GM12878 (cell line): ENCODE data around the gene STARD13. TPM values are rescaled to one million over a fixed set of nuclear protein-coding genes. Genes with fewer than 3 reads are reported as not detected.

Experiments used
- ATAC-seq: fragments of 200-7000 bp; cut with Tn5 transposase; 3 replicates; pipeline ENCODE4 v1.9.1; 2020; ENCODE audit warnings: mild to moderate bottlenecking, moderate library complexity
- BruUV-seq: library from RNA; stranded (reverse); fragments of 400-500 nt; replicated peaks from 2 replicates; lab custom pipeline; 2021; lab: Mats Ljungman, UMichigan
- CTCF ChIA-PET: fragments of 300-600 bp; sonication (Branson Sonifier 250); formaldehyde crosslinking; extraction: SDS; loops from one replicate; lab custom pipeline; 2021; ENCODE audit warnings: inconsistent platforms; lab: Yijun Ruan, JAX
- POLR2A ChIA-PET: fragments of 350-600 bp; formaldehyde crosslinking; extraction: SDS; loops from one replicate; lab custom pipeline; 2021; ENCODE audit warnings: inconsistent platforms; lab: Charles Lee
- RAD21 ChIA-PET: fragments of 300-600 bp; sonication (Branson Sonifier 250); formaldehyde crosslinking; loops from one replicate; lab custom pipeline; 2023; ENCODE audit warnings: antibody characterized with exemption; ENCODE audit not compliant: unreplicated experiment; lab: Charles Lee
- SMC1A ChIA-PET: fragments of 300-600 bp; sonication (Branson Sonifier 250); formaldehyde crosslinking; loops from one replicate; lab custom pipeline; 2023; ENCODE audit not compliant: unreplicated experiment, uncharacterized antibody; lab: Charles Lee
- DNase-seq: peaks from one replicate; pipeline ENCODE4 v3.0.0-alpha.2; 2011; ENCODE audit warnings: low read depth, low spot score
- FAIRE-seq: peaks from 3 replicates; lab custom pipeline; 2011; peaks lifted over from hg19 to GRCh38; lab: Jason Lieb, UNC
- H2AFZ ChIP-seq: 2 replicates; pipeline ENCODE4 v1.6.0; 2011; ENCODE audit warnings: low read depth, low read length, control low read depth; ENCODE audit not compliant: control insufficient read depth
- H3K27ac ChIP-seq: 2 replicates; pipeline ENCODE4 v1.5.1; 2011; ENCODE audit warnings: control low read depth; ENCODE audit not compliant: control insufficient read depth, insufficient read depth
- H3K27me3 ChIP-seq, 2 experiments: replicated peaks in 1 of 2; 2 replicates each; pipeline versions ENCODE4 v1.6.0 to v1.6.1; 2011; ENCODE audit warnings: low read length in 1 of 2; ENCODE audit not compliant: control insufficient read depth in 2 of 2, insufficient read depth in 2 of 2
- H3K36me3 ChIP-seq, 2 experiments: 2 replicates each; pipeline ENCODE4 v1.5.1; 2011; ENCODE audit warnings: low read length in 1 of 2; ENCODE audit not compliant: control insufficient read depth in 2 of 2, insufficient read depth in 2 of 2
- H3K4me1 ChIP-seq: 2 replicates; pipeline ENCODE4 v1.6.1; 2011; ENCODE audit warnings: mild to moderate bottlenecking, low read length, moderate library complexity, mixed read lengths; ENCODE audit not compliant: control insufficient read depth, insufficient read depth
- H3K4me2 ChIP-seq: 2 replicates; pipeline ENCODE4 v1.6.0; 2011; ENCODE audit warnings: control low read depth; ENCODE audit not compliant: control insufficient read depth, insufficient read depth
- H3K4me3 ChIP-seq: fragments of 200-600 bp; sonication (generic); 2 replicates; pipeline ENCODE4 v1.5.1; 2016
- H3K79me2 ChIP-seq: 2 replicates; pipeline ENCODE4 v1.6.0; 2011; ENCODE audit warnings: low read length; ENCODE audit not compliant: control insufficient read depth, insufficient read depth
- H3K9ac ChIP-seq: 2 replicates; pipeline ENCODE4 v1.8.0; 2011; ENCODE audit warnings: low read length, control low read depth, mixed read lengths; ENCODE audit not compliant: control insufficient read depth, insufficient read depth
- H3K9me3 ChIP-seq: replicated peaks from 3 replicates; pipeline ENCODE4 v1.5.1; 2011; ENCODE audit warnings: mild to moderate bottlenecking, low read length; ENCODE audit not compliant: control insufficient read depth, insufficient read depth
- H4K20me1 ChIP-seq: 2 replicates; pipeline ENCODE4 v1.6.0; 2011; ENCODE audit not compliant: control insufficient read depth, insufficient read depth
- CBX5 ChIP-seq: sonication (generic); IDR thresholded peaks from 2 replicates; pipeline ENCODE4 v1.6.1; 2016; ENCODE audit warnings: low read depth, moderate library complexity, mild to moderate bottlenecking, inconsistent platforms
- FOXM1 ChIP-seq: IDR thresholded peaks from 2 replicates; pipeline ENCODE4 v1.6.1; 2012; ENCODE audit warnings: low read depth, mild to moderate bottlenecking, inconsistent platforms, low read length, moderate library complexity
- HDAC6 ChIP-seq: fragments of 200-600 bp; sonication (generic); IDR thresholded peaks from one replicate; pipeline ENCODE4 v1.8.0; 2017; ENCODE audit warnings: antibody characterized with exemption; ENCODE audit not compliant: unreplicated experiment
- HSF1 ChIP-seq: fragments of 150-350 bp; IDR thresholded peaks from 2 replicates; pipeline ENCODE4 v1.6.1; 2014; ENCODE audit warnings: mild to moderate bottlenecking, low read depth, low read length
- KAT2A ChIP-seq: conservative IDR thresholded peaks from 2 replicates; pipeline ENCODE4 v1.6.1; 2011; ENCODE audit warnings: low read depth, low read length; ENCODE audit not compliant: control insufficient read depth
- MTA3 ChIP-seq: IDR thresholded peaks from 2 replicates; pipeline ENCODE4 v1.6.1; 2012; ENCODE audit warnings: low read length, inconsistent platforms, borderline replicate concordance
- MYC ChIP-seq: IDR thresholded peaks from 2 replicates; pipeline ENCODE4 v1.6.1; 2011; ENCODE audit warnings: mild to moderate bottlenecking, low read length, moderate library complexity, inconsistent platforms; ENCODE audit not compliant: insufficient read depth, insufficient replicate concordance, insufficient read length, severe bottlenecking
- RB1 ChIP-seq: fragments of 450-650 bp; formaldehyde crosslinking; IDR thresholded peaks from 2 replicates; pipeline ENCODE4 v1.6.1; 2017; ENCODE audit warnings: mild to moderate bottlenecking, borderline replicate concordance
- SIX5 ChIP-seq: IDR thresholded peaks from 2 replicates; pipeline ENCODE4 v1.6.1; 2011; ENCODE audit warnings: mild to moderate bottlenecking, low read depth, low read length, moderate library complexity; ENCODE audit not compliant: severe bottlenecking
- SPI1 ChIP-seq: IDR thresholded peaks from 2 replicates; pipeline ENCODE4 v1.6.1; 2011; ENCODE audit warnings: low read depth, mild to moderate bottlenecking, low read length, moderate library complexity, borderline replicate concordance; ENCODE audit not compliant: insufficient read depth
- ZBED1 ChIP-seq: IDR thresholded peaks from 2 replicates; pipeline ENCODE4 v1.6.1; 2016; ENCODE audit warnings: borderline replicate concordance
- ZBTB33 ChIP-seq: fragments of 450-650 bp; IDR thresholded peaks from 2 replicates; pipeline ENCODE4 v1.6.1; 2017; ENCODE audit warnings: mild to moderate bottlenecking
- WGBS: methylation state at CpG from one replicate; pipeline ENCODE4 v1.1.6; 2016; ENCODE audit warnings: low lambda C conversion rate; ENCODE audit not compliant: insufficient replicate concordance, insufficient coverage; ENCODE audit errors: missing lambda C conversion rate; 5-methylcytosine and 5-hydroxymethylcytosine counted together
- in situ Hi-C: fragments of 300-500 bp; cut with MboI; formaldehyde crosslinking; loops from 9 replicates; pipeline ENCODE4 v1.14.3; 2018; ENCODE audit warnings: mixed read lengths
- intact Hi-C: fragments of 100-400 bp; cut with micrococcal nuclease; formaldehyde crosslinking; loops from one replicate; pipeline ENCODE4 v1.14.2; 2022; ENCODE audit not compliant: unreplicated experiment
- polyA plus RNA-seq, 11 experiments: library from polyadenylated mRNA; depleted of rRNA in 4 of 11; unstranded in 6 of 11; stranded (reverse) in 5 of 11; fragments of >200 nt; fragmentation: Nextera tagmentation in 4 of 11; fragmentation: Illumina TruSeq in 1 of 11; extraction: Ambion mirVana in 4 of 11; extraction: Trizol in 1 of 11; gene quantifications; 1 replicate in 1 of 11; 2 replicates in 10 of 11; pipeline versions ENCODE4 v1.2.1 to v1.2.3, GENCODE V29; 2011 to 2016; ENCODE audit warnings: inconsistent platforms in 2 of 11, missing spikeins in 2 of 11, low read depth in 1 of 11
- total RNA-seq, 4 experiments: library from RNA; depleted of rRNA in 3 of 4; stranded (reverse); fragments of >200 nt in 3 of 4; fragmentation: Illumina TruSeq in 1 of 4; extraction: Trizol in 1 of 4; gene quantifications; 2 replicates each; pipeline versions ENCODE4 v1.2.1 to v1.2.3, GENCODE V29; 2013 to 2021

STARD13 gene
- total and polyA plus RNA-seq, 10 of the 15 experiments (the other 5 are each of a cell fraction or from before 2014, with no cell fraction given): 4.0 to 41.6 (median 10.1) TPM

- ATAC-seq (no peak), DNase-seq (no peak), FAIRE-seq (no peak)
- Histone ChIP-seq H3K4me3 (no peak overlapping the region), H3K27me3 (no peaks in the 10 kb centered on the region), H3K9ac (no peak overlapping the region), H3K27ac (no peak overlapping the region), H4K20me1 (no peaks in the 10 kb centered on the region), H3K9me3 (no peaks in the 10 kb centered on the region), H3K4me2 (no peak overlapping the region), H3K4me1 (no peaks in the 10 kb centered on the region; the same call in 1 of the 2 replicates), H3K36me3 (no peaks in the 10 kb centered on the region), H2AFZ (0 out of 2 replicates have a peak overlapping the region, but pooled peaks have one; percentile 9), H3K79me2 (no peaks in the 10 kb centered on the region)
- WGBS: 89% methylated on average over 3 of the region's 3 CpGs
- intact Hi-C loops: no loop called here
- no peak for TF ChIP-seq HSF1
- no peak for TF ChIP-seq KAT2A
- TF ChIP-seq MYC: no peak
- ChIA-PET CTCF (interaction anchor here (0.7 to 2.2 kb wide), 6 partner anchors 11 to 507 kb away, joined by 3 to 10 read pairs (median 4); no protein-coding TSS in a partner anchor), RAD21 (interaction anchor here (1.1 to 1.2 kb wide), 2 partner anchors 11 to 13 kb away, joined by 3 to 4 read pairs; no protein-coding TSS in a partner anchor), POLR2A (interaction anchor here (1.8 kb wide), 1 partner anchor 9 kb away, joined by 6 read pairs; no protein-coding TSS in a partner anchor), SMC1A (interaction anchor here (0.8 to 1.6 kb wide), 4 partner anchors 8 to 71 kb away, joined by 3 to 6 read pairs (median 4); no protein-coding TSS in a partner anchor)
- in situ Hi-C loops: no loop called here
- BruUV-seq: no TSS peak
Observed at GRCh38 chr13:33217256-33217655, 68.3 kb downstream of the STARD13 start.

DNA sequence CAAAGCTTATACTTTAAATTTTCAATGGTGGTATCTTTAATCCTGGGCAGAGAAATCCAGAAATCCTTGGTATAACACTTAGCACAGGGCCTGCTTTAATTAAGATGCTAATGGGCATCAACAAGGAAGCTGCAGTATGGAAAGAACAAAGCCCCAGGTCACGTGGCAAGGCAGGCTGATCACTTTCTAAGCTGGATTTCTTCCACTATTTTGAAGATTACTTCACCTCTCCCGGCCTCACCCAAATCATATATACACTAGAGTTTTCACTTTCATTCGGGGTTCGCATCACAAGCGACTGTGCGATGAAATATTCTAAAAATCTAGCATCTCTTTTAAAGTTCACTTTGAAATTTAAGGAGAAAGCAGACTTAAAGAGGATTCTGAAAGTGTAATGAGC is 71.8 kb downstream of the STARD13 start:
- Histone ChIP-seq H3K9me3 (no peaks in the 10 kb centered on the region), H4K20me1 (no peaks in the 10 kb centered on the region), H3K4me2 (no peak overlapping the region), H3K9ac (no peak overlapping the region), H3K4me1 (no peaks in the 10 kb centered on the region; the same call in 1 of the 2 replicates), H3K36me3 (no peaks in the 10 kb centered on the region), H3K4me3 (no peak overlapping the region), H2AFZ (no peak overlapping the region), H3K27me3 (no peaks in the 10 kb centered on the region), H3K79me2 (no peaks in the 10 kb centered on the region), H3K27ac (no peak overlapping the region)
- FAIRE-seq: no peak
- no peak for ATAC-seq
- intact Hi-C loops: no loop called here
- no peak for DNase-seq
- ChIA-PET RAD21 (interaction anchor here (1.5 kb wide), 1 partner anchor 102 kb away, joined by 4 read pairs; no protein-coding TSS in a partner anchor), POLR2A (interaction anchor here (0.9 to 1.9 kb wide), 7 partner anchors 9 to 161 kb away, joined by 3 to 6 read pairs (median 3); no protein-coding TSS in a partner anchor), SMC1A (interaction anchor here (1.0 to 2.7 kb wide), 6 partner anchors 9 to 329 kb away, joined by 3 to 12 read pairs (median 7); no protein-coding TSS in a partner anchor), CTCF (interaction anchor here (0.6 to 1.6 kb wide), 3 partner anchors 9 to 628 kb away, joined by 3 to 10 read pairs (median 5); partner anchors contain the start of gene PDS5B)
- no TSS peak for BruUV-seq
- WGBS: 95% methylated on average over 6 of the region's 6 CpGs
- in situ Hi-C loops: no loop called here
- TF ChIP-seq RB1: no peak
- no peak for TF ChIP-seq SPI1
- no peak for TF ChIP-seq ZBTB33
- TF ChIP-seq HDAC6: no peak
- TF ChIP-seq FOXM1: no peak
- no peak for TF ChIP-seq CBX5
- TF ChIP-seq MTA3: no peak
- no peak for TF ChIP-seq SIX5
- TF ChIP-seq ZBED1: no peak
